Endothelial cell of umbilical vein (primary cell): ENCODE measurements around the gene KCNK16.

Source experiments
- CTCF ChIP-seq, 2 donors: IDR thresholded peaks; 1 replicate in 1 of 2; 2 replicates in 1 of 2; pipeline ENCODE4 v1.5.1; 2011; ENCODE audit warnings: low read length in 2 of 2, mild to moderate bottlenecking in 2 of 2, moderate library complexity in 2 of 2, control low read depth in 1 of 2, inconsistent platforms in 1 of 2, low read depth in 1 of 2; ENCODE audit not compliant: insufficient read depth in 1 of 2; ENCODE audit errors: extremely low read depth in 1 of 2
- EZH2 ChIP-seq: IDR thresholded peaks from 2 replicates; pipeline ENCODE4 v1.6.1; 2012; ENCODE audit warnings: borderline replicate concordance, low read depth, mild to moderate bottlenecking, moderate library complexity, low read length, inconsistent platforms; ENCODE audit not compliant: severe bottlenecking
- GATA2 ChIP-seq: IDR thresholded peaks from 2 replicates; pipeline ENCODE4 v1.7.0; 2011; ENCODE audit warnings: low read depth, mild to moderate bottlenecking, moderate library complexity, mixed read lengths, low read length; ENCODE audit not compliant: insufficient read length, insufficient read depth
- JUN ChIP-seq: IDR thresholded peaks from 2 replicates; pipeline ENCODE4 v1.6.1; 2011; ENCODE audit warnings: borderline replicate concordance, low read depth; ENCODE audit not compliant: insufficient read length, insufficient read depth
- POLR2A ChIP-seq: IDR thresholded peaks from 2 replicates; pipeline ENCODE4 v1.6.1; 2012; ENCODE audit warnings: low read depth, mild to moderate bottlenecking, control low read depth, low read length
- POLR2AphosphoS5 ChIP-seq: IDR thresholded peaks from 2 replicates; pipeline ENCODE4 v1.6.1; 2012; ENCODE audit warnings: low read depth, mild to moderate bottlenecking, control low read depth, low read length, moderate library complexity; ENCODE audit not compliant: insufficient read depth

GRCh38 chr6:39276379-39276995 is 46.0 kb downstream of the KCNK16 start:
- TF ChIP-seq CTCF (IDR thresholded peaks at IDR 0.05; ENCODE audit: extremely low read depth in 1 of 2, insufficient read depth in 1 of 2, low read depth in 1 of 2, low read length in 2 of 2): no peak
- no peak for TF ChIP-seq POLR2AphosphoS5
- no peak for TF ChIP-seq GATA2
- no peak for TF ChIP-seq EZH2
- no peak for TF ChIP-seq POLR2A
- TF ChIP-seq JUN: no peak
